ENCODE data around the gene PRDM11. TPM values are rescaled to one million over a fixed set of nuclear protein-coding genes. Genes with fewer than 3 reads are reported as not detected.
A peak's percentile ranks its signal among the peaks of the same experiment; 100 is the strongest.

PRDM11 gene
- total RNA-seq, 1 donor from 2014 or later = 13.1 TPM

DNA sequence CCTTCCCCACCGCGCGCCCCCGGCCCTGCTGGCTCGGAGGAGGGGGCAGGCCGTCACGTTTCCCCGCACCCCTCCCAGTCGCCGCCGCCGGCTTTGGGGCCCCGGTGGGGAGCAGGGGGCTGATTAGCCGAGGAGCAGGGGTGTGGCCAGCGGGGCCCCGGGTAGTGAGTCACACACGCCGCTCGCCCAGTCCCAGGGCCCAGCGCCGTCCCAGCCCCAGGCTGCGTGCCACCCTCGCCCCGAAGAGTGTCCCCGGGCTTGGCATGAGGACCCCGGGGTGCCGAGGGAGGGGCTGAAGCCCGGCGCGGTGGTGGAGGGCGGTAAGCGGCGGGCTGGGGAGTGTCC is 34.4 kb downstream of the PRDM11 start:
- Mint-ChIP-seq H3K4me1 (peaks cover 9% of the 10 kb centered on the region), H3K27me3 (ENCODE audit: low read depth) (peaks cover 3% of the 10 kb centered on the region), H3K4me3 (no peak overlapping the region), H3K9me3 (no peaks in the 10 kb centered on the region), H3K27ac (ENCODE audit: unreplicated experiment) (no peak overlapping the region), H3K36me3 (ENCODE audit: low read depth) (peaks cover 2% of the 10 kb centered on the region)
- TF ChIP-seq, protein P1, sequence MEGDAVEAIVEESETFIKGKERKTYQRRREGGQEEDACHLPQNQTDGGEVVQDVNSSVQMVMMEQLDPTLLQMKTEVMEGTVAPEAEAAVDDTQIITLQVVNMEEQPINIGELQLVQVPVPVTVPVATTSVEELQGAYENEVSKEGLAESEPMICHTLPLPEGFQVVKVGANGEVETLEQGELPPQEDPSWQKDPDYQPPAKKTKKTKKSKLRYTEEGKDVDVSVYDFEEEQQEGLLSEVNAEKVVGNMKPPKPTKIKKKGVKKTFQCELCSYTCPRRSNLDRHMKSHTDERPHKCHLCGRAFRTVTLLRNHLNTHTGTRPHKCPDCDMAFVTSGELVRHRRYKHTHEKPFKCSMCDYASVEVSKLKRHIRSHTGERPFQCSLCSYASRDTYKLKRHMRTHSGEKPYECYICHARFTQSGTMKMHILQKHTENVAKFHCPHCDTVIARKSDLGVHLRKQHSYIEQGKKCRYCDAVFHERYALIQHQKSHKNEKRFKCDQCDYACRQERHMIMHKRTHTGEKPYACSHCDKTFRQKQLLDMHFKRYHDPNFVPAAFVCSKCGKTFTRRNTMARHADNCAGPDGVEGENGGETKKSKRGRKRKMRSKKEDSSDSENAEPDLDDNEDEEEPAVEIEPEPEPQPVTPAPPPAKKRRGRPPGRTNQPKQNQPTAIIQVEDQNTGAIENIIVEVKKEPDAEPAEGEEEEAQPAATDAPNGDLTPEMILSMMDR (conservative IDR thresholded peaks at IDR 0.05) = no peak
- DNase-seq (ENCODE audit: low read depth, low spot score) = no peak

DNA sequence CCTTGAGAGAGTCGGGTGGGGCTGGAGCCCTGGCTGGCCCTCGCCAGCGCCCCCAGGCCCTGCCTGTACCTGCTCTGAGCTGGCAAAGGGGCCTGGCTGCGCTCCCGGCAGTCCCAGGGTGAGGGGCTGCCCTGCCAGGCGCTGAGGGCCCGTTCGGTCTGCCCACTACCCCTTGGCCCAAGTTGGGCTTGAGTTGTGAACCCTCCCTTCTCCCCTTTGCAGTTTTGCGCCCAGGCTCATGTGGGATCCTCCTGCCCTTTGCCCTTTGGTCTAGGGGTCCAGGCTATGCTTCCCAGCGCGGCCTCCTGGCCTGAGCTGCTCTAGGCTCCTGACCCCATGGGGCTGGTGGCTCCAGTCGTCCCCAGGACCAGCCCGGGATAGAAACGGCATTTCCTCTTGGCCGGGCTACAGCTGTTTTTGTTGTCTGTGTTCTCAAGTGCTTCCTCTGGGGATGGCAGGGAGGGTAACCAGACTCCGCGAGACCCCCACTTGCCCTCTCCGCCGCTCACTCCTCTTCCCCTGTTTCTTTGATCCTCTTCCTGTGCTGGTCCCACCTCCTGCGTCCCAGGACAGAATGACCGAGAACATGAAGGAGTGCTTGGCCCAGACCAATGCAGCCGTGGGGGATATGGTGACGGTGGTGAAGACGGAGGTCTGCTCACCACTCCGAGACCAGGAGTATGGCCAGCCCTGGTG is 34.9 kb downstream of the PRDM11 start:
- Mint-ChIP-seq H3K9me3 (no peaks in the 10 kb centered on the region), H3K4me1 (peaks cover 9% of the 10 kb centered on the region), H3K4me3 (peak overlapping the region; percentile 76), H3K27ac (ENCODE audit: unreplicated experiment) (no peak overlapping the region), H3K36me3 (ENCODE audit: low read depth) (peaks cover 7% of the 10 kb centered on the region), H3K27me3 (ENCODE audit: low read depth) (peaks cover 3% of the 10 kb centered on the region)
- TF ChIP-seq, protein P1 (conservative IDR thresholded peaks at IDR 0.05) = no peak
- DNase-seq (ENCODE audit: low read depth, low spot score) = no peak

DNA sequence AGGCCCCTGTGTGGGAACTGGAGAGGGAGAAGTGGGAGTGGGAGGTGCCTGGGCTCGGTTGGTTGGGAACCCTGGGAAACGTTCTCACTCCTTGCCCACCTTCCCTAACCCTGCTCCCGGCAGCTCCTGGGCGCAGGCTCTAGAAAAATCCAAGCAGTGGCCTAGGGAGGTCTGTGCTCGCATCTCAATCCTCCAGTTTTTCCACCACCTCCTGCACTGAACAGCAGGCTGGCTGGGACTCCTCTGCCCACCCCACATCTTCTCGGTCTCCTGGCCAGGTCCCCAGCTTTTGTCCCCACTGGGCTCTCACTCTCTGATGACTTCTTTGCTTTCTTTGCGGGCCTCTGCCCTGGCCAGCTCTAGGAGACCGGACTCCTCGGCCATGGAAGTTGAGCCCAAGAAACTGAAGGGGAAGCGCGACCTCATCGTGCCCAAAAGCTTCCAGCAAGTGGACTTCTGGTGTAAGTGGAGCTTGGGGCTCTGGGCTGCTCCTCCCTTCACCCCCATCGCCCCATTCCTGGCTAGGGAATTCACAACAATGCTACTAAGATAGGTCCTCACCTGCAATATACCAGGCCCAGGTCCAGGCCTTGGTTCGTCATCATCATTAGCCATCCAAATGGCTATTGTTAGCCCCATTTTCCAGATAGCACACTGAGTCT is 35.6 kb downstream of the PRDM11 start:
- peak overlapping the region; percentile 76 for H3K4me3 Mint-ChIP-seq
- no peak for DNase-seq (ENCODE audit: low read depth, low spot score)
- H3K36me3 Mint-ChIP-seq (ENCODE audit: low read depth) = peaks cover 7% of the 10 kb centered on the region
- TF ChIP-seq, protein P1 (conservative IDR thresholded peaks at IDR 0.05) = no peak
- peaks cover 3% of the 10 kb centered on the region for H3K27me3 Mint-ChIP-seq (ENCODE audit: low read depth)
- H3K4me1 Mint-ChIP-seq = peaks cover 9% of the 10 kb centered on the region
- no peak overlapping the region for H3K27ac Mint-ChIP-seq (ENCODE audit: unreplicated experiment)
- no peaks in the 10 kb centered on the region for H3K9me3 Mint-ChIP-seq

DNA sequence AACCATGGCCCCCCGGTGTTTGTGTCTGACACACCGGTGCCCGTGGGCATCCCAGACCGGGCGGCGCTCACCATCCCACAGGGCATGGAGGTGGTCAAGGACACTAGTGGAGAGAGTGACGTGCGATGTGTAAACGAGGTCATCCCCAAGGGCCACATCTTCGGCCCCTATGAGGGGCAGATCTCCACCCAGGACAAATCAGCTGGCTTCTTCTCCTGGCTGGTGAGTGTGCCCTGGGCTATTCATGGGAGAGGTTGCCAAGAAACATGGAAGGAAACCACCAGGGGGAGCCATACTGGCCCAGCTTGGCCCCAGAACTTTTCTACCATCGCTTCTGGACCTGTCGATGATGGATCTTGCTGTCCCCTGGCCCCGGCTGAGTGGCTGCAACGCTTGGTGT is 36.5 kb downstream of the PRDM11 start:
- DNase-seq (ENCODE audit: low read depth, low spot score) = no peak
- H3K4me3 Mint-ChIP-seq = peak overlapping the region; percentile 19

DNA sequence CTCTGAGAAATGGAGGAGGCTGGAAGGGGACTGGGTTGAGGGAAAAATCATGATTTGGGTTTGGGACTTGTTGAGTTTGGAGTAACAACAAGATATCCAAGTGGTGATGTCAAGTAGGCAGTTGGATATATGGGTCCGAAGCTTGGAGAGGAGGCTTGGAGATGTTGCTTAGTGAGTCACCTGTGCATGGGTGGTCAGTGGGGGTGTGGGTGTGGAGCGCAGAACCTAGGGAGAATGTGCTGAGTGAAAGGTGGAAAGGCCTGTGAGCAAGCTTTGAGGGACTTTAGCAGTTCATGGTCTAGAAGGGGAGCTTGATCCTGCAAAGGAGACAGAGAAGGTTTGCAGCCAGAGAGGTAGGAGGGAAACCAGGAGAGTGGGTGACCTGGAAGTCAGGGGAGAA is 38.2 kb downstream of the PRDM11 start:
- Mint-ChIP-seq H3K9me3 (no peaks in the 10 kb centered on the region), H3K27ac (ENCODE audit: unreplicated experiment) (no peak overlapping the region), H3K4me1 (peaks cover 9% of the 10 kb centered on the region), H3K27me3 (ENCODE audit: low read depth) (no peaks in the 10 kb centered on the region), H3K4me3 (no peak overlapping the region), H3K36me3 (ENCODE audit: low read depth) (peaks cover 16% of the 10 kb centered on the region)
- TF ChIP-seq, protein P1 (conservative IDR thresholded peaks at IDR 0.05) = no peak
- DNase-seq (ENCODE audit: low read depth, low spot score) = no peak

More for the DNA sequence above, 36.5 kb downstream of the PRDM11 start:
- peaks cover 3% of the 10 kb centered on the region for H3K27me3 Mint-ChIP-seq (ENCODE audit: low read depth)
- peaks cover 7% of the 10 kb centered on the region for H3K36me3 Mint-ChIP-seq (ENCODE audit: low read depth)
- no peaks in the 10 kb centered on the region for H3K9me3 Mint-ChIP-seq
- peaks cover 9% of the 10 kb centered on the region for H3K4me1 Mint-ChIP-seq
- TF ChIP-seq, protein P1 (conservative IDR thresholded peaks at IDR 0.05) = peak; percentile 55
- H3K27ac Mint-ChIP-seq (ENCODE audit: unreplicated experiment) = no peak overlapping the region

Measured in neural crest cell (in vitro differentiated cells).